IMR-90 (cell line): ENCODE results near the gene CSNK2A2. TPM values are rescaled to one million over a fixed set of nuclear protein-coding genes. Genes with fewer than 3 reads are reported as not detected.

Experiments
- ATAC-seq: fragments of 200-7000 bp; cut with Tn5 transposase; 2 replicates; pipeline ENCODE4 v1.9.1; 2020; ENCODE audit warnings: low read depth, mild to moderate bottlenecking, moderate library complexity
- BruUV-seq: library from RNA; stranded (reverse); fragments of 400-500 nt; replicated peaks from 2 replicates; lab custom pipeline; 2021; lab: Mats Ljungman, UMichigan
- CTCF ChIA-PET: fragments of 300-600 bp; formaldehyde crosslinking; extraction: SDS; loops from one replicate; lab custom pipeline; 2021; ENCODE audit warnings: antibody characterized with exemption; lab: Yijun Ruan, JAX
- POLR2A ChIA-PET: fragments of 300-600 bp; sonication (Branson Sonifier 250); formaldehyde crosslinking; loops from one replicate; lab custom pipeline; 2022; ENCODE audit warnings: antibody characterized with exemption; ENCODE audit not compliant: unreplicated experiment; lab: Charles Lee
- DNase-seq: peaks from one replicate; pipeline ENCODE4 v3.0.0; 2013
- H2AFZ ChIP-seq: replicated peaks from 2 replicates; pipeline ENCODE3; 2013; ENCODE audit warnings: low read length, mild to moderate bottlenecking; ENCODE audit not compliant: poor library complexity
- H2AK5ac ChIP-seq: 2 replicates; pipeline ENCODE4 v1.6.1; 2013; ENCODE audit warnings: low read depth, low read length, inconsistent platforms
- H2AK9ac ChIP-seq: replicated peaks from 2 replicates; pipeline ENCODE3; 2013; ENCODE audit warnings: mild to moderate bottlenecking, low read depth, low read length, moderate library complexity; ENCODE audit not compliant: poor library complexity
- H2BK120ac ChIP-seq: 2 replicates; pipeline ENCODE4 v1.6.1; 2013; ENCODE audit warnings: low read depth, low read length, inconsistent platforms
- H2BK15ac ChIP-seq: 3 replicates; pipeline ENCODE4 v1.6.1; 2013; ENCODE audit warnings: low read depth, low read length, inconsistent platforms
- H2BK20ac ChIP-seq: 2 replicates; pipeline ENCODE4 v1.6.1; 2013; ENCODE audit warnings: low read depth, mild to moderate bottlenecking, inconsistent platforms, low read length, moderate library complexity
- H2BK5ac ChIP-seq: 2 replicates; pipeline ENCODE4 v1.6.1; 2013; ENCODE audit warnings: mild to moderate bottlenecking, low read depth, low read length, inconsistent platforms; ENCODE audit not compliant: poor library complexity, severe bottlenecking
- H3K14ac ChIP-seq: replicated peaks from 2 replicates; pipeline ENCODE4 v1.6.1; 2013; ENCODE audit warnings: low read depth, low read length, inconsistent platforms
- H3K18ac ChIP-seq: 2 replicates; pipeline ENCODE4 v1.6.1; 2013; ENCODE audit warnings: low read depth, low read length, control low read depth
- H3K23ac ChIP-seq: 2 replicates; pipeline ENCODE4 v1.6.1; 2013; ENCODE audit warnings: low read depth, low read length, inconsistent platforms
- H3K27ac ChIP-seq: 2 replicates; pipeline ENCODE4 v1.5.1; 2013; ENCODE audit warnings: mild to moderate bottlenecking, control low read depth, low read length; ENCODE audit not compliant: insufficient read depth
- H3K27me3 ChIP-seq: 2 replicates; pipeline ENCODE4 v1.6.1; 2013; ENCODE audit warnings: low read length; ENCODE audit not compliant: control insufficient read depth, insufficient read depth
- H3K36me3 ChIP-seq: 2 replicates; pipeline ENCODE4 v1.6.1; 2013; ENCODE audit warnings: low read length, mixed read lengths; ENCODE audit not compliant: control insufficient read depth, insufficient read depth
- H3K4ac ChIP-seq: 2 replicates; pipeline ENCODE4 v1.6.1; 2013; ENCODE audit warnings: low read depth, low read length, inconsistent platforms
- H3K4me1 ChIP-seq: 2 replicates; pipeline ENCODE4 v1.6.1; 2013; ENCODE audit warnings: low read length, mixed read lengths; ENCODE audit not compliant: control insufficient read depth, insufficient read depth
- H3K4me2 ChIP-seq: 2 replicates; pipeline ENCODE4 v1.6.1; 2013; ENCODE audit warnings: low read depth, mild to moderate bottlenecking, control low read depth, low read length, moderate library complexity
- H3K4me3 ChIP-seq: 2 replicates; pipeline ENCODE4 v1.5.1; 2013; ENCODE audit warnings: low read depth, mild to moderate bottlenecking, control low read depth, low read length, moderate library complexity; ENCODE audit not compliant: insufficient read depth
- H3K56ac ChIP-seq: 2 replicates; pipeline ENCODE4 v1.6.1; 2013; ENCODE audit warnings: low read length, inconsistent platforms; ENCODE audit not compliant: insufficient read depth; ENCODE audit errors: extremely low read depth
- H3K79me1 ChIP-seq, 2 experiments: 2 replicates each; pipeline ENCODE4 v1.6.1; 2013; ENCODE audit warnings: low read length in 2 of 2, inconsistent platforms in 1 of 2, low read depth in 1 of 2
- H3K9ac ChIP-seq: 2 replicates; pipeline ENCODE4 v1.6.1; 2013; ENCODE audit warnings: low read depth, low read length, control low read depth
- H3K9me1 ChIP-seq: 2 replicates; pipeline ENCODE4 v1.6.1; 2013; ENCODE audit warnings: low read length, inconsistent platforms; ENCODE audit not compliant: insufficient read depth
- H3K9me3 ChIP-seq: 2 replicates; pipeline ENCODE4 v1.6.1; 2013; ENCODE audit warnings: low read length; ENCODE audit not compliant: control insufficient read depth, insufficient read depth
- H4K20me1 ChIP-seq: 2 replicates; pipeline ENCODE4 v1.6.1; 2013; ENCODE audit warnings: low read length, inconsistent platforms; ENCODE audit not compliant: insufficient read depth
- H4K5ac ChIP-seq: 2 replicates; pipeline ENCODE4 v1.6.1; 2013; ENCODE audit warnings: mild to moderate bottlenecking, low read depth, low read length, control low read depth
- H4K8ac ChIP-seq, 2 experiments: 2 replicates each; pipeline ENCODE4 v1.6.1; 2013; ENCODE audit warnings: low read depth in 2 of 2, low read length in 2 of 2, control low read depth in 1 of 2, inconsistent platforms in 1 of 2
- H4K91ac ChIP-seq: 2 replicates; pipeline ENCODE4 v1.6.1; 2013; ENCODE audit warnings: low read depth, low read length, inconsistent platforms; ENCODE audit not compliant: insufficient read depth
- NFE2L2 ChIP-seq: fragments of 150-350 bp; IDR thresholded peaks from 2 replicates; pipeline ENCODE4 v1.6.1; 2016; ENCODE audit warnings: low read depth, mild to moderate bottlenecking, low read length
- WGBS, 2 experiments: methylation state at CpG; one replicate each; pipeline versions ENCODE4 v1.1.5 to v1.1.7; 2013; ENCODE audit warnings: missing lambda C conversion rate in 2 of 2; ENCODE audit not compliant: insufficient read length in 1 of 2; ENCODE audit errors: extremely low coverage in 2 of 2; 5-methylcytosine and 5-hydroxymethylcytosine counted together
- dilution Hi-C: fragments of 300-500 bp; cut with HindIII; formaldehyde crosslinking; loops from one replicate; pipeline ENCODE4 v1.14.3; 2018; ENCODE audit warnings: low sequenced_read_pairs; ENCODE audit not compliant: unreplicated experiment
- in situ Hi-C: fragments of 300-500 bp; cut with MboI; formaldehyde crosslinking; loops from 3 replicates; pipeline ENCODE4 v1.14.3; 2019; ENCODE audit warnings: low sequenced_read_pairs, inconsistent platforms, mixed read lengths
- intact Hi-C: fragments of 100-400 bp; cut with micrococcal nuclease; formaldehyde crosslinking; loops from 2 replicates; pipeline ENCODE4 v1.10.0; 2022
- polyA plus RNA-seq, 3 experiments: library from polyadenylated mRNA; depleted of rRNA; stranded (reverse); fragments of >200 nt; gene quantifications; 2 replicates each; pipeline ENCODE4 v1.2.3, GENCODE V29; 2012; ENCODE audit warnings: low replicate concordance in 1 of 3
- total RNA-seq: library from RNA; depleted of rRNA; stranded (reverse); fragments of >200 nt; gene quantifications from 2 replicates; pipeline ENCODE4 v1.2.3, GENCODE V29; 2012
- TF ChIP-seq, protein P1 (sequence below): fragments of 150-350 bp; IDR thresholded peaks from 2 replicates; pipeline ENCODE4 v1.6.1; 2017; ENCODE audit warnings: mild to moderate bottlenecking, antibody characterized with exemption, low read length, low read depth
- TF ChIP-seq, protein P2 (sequence below): conservative IDR thresholded peaks from 2 replicates; pipeline ENCODE4 v1.5.1; 2012; ENCODE audit warnings: mild to moderate bottlenecking, low read depth, low read length, improper control_type of control experiment

CSNK2A2 gene
- total and polyA plus RNA-seq, 2 of the 4 experiments (the other 2 are of a cell fraction): 15.6 to 27.5 TPM

DNA sequence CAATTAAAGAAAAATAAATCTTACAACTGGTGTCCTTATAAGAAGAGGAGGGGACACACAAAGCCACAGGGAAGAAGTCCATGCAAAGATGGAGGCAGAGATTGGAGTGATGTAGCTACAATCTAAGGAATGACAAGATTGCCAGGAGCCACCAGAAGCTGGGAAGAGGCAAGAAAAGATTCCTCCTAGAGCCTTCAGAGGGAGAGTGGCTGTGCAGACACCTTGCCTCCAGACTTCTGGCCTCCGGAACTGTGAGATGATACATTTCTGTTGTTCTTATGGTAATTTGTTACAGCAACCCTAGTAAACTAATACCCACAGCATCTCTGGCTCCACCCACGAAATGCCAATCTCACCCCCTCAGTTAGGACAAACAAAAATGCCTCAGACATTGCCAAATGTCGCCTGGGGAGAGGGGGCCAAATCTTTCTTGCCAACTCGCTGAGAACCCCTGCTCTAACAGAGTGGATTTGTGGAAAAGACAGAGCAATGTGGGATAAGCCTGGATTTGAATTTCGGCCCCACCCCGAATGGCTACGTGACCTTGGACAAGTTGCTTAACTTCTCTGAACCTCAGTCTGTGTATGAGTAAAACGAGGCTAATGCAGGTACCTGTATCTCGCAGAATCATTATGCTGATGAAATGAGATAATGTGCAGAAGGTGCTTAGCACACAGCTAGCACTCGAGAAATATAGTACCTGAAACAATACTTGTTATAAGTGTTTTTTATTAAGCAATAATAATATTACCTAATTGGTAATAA is 37.1 kb upstream of the CSNK2A2 start:
- no TSS peak for BruUV-seq
- TF ChIP-seq, protein P1, sequence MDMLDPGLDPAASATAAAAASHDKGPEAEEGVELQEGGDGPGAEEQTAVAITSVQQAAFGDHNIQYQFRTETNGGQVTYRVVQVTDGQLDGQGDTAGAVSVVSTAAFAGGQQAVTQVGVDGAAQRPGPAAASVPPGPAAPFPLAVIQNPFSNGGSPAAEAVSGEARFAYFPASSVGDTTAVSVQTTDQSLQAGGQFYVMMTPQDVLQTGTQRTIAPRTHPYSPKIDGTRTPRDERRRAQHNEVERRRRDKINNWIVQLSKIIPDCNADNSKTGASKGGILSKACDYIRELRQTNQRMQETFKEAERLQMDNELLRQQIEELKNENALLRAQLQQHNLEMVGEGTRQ: no peak
- TF ChIP-seq, protein P2, sequence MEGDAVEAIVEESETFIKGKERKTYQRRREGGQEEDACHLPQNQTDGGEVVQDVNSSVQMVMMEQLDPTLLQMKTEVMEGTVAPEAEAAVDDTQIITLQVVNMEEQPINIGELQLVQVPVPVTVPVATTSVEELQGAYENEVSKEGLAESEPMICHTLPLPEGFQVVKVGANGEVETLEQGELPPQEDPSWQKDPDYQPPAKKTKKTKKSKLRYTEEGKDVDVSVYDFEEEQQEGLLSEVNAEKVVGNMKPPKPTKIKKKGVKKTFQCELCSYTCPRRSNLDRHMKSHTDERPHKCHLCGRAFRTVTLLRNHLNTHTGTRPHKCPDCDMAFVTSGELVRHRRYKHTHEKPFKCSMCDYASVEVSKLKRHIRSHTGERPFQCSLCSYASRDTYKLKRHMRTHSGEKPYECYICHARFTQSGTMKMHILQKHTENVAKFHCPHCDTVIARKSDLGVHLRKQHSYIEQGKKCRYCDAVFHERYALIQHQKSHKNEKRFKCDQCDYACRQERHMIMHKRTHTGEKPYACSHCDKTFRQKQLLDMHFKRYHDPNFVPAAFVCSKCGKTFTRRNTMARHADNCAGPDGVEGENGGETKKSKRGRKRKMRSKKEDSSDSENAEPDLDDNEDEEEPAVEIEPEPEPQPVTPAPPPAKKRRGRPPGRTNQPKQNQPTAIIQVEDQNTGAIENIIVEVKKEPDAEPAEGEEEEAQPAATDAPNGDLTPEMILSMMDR: no peak
- no peak for TF ChIP-seq NFE2L2

More for the DNA sequence above, 37.1 kb upstream of the CSNK2A2 start:
- ChIA-PET POLR2A (no interaction called here), CTCF (no interaction called here)
- Histone ChIP-seq H3K9me3 (no peaks in the 10 kb centered on the region), H3K79me1 (no peaks in the 10 kb centered on the region), H3K36me3 (no peaks in the 10 kb centered on the region), H2BK15ac (no peak overlapping the region), H3K4me3 (no peak overlapping the region), H4K20me1 (no peaks in the 10 kb centered on the region), H3K4me2 (no peak overlapping the region), H3K14ac (no peak overlapping the region), H3K4ac (no peak overlapping the region), H3K56ac (no peak overlapping the region), H3K27ac (no peak overlapping the region), H3K9ac (no peak overlapping the region), H2BK120ac (no peak overlapping the region), H2AK5ac (no peak overlapping the region), H3K9me1 (0 out of 2 replicates have a peak, but pooled peaks cover 3% of the 10 kb centered on the region), H2BK20ac (no peak overlapping the region), H4K8ac (no peak overlapping the region), H4K91ac (no peak overlapping the region), H2BK5ac (no peak overlapping the region), H3K27me3 (peaks cover 14% of the 10 kb centered on the region), H3K4me1 (no peaks in the 10 kb centered on the region; the same call in 1 of the 2 replicates), H2AFZ (no peak overlapping the region), H3K23ac (no peak overlapping the region), H2AK9ac (no peak overlapping the region), H4K5ac (no peak overlapping the region), H3K18ac (no peak overlapping the region)
- ATAC-seq: no peak
- DNase-seq: no peak
- intact Hi-C loops: no loop called here
- dilution Hi-C loops: no loop called here
- 90% methylated on average over 2 of the region's 10 CpGs; no CpG with 5 or more reads in 1 of the 2 experiments for WGBS, 2 experiments
- in situ Hi-C loops: no loop called here
